ENCODE measurements around the gene FRMD6. TPM values are rescaled to one million over a fixed set of nuclear protein-coding genes. Genes with fewer than 3 reads are reported as not detected.

Gene FRMD6
- total RNA-seq, 1 donor from 2014 or later, result 24.4 TPM

- no peaks in the 10 kb centered on the region for H3K9me3 ChIP-seq (ENCODE audit: low read depth)
- peaks cover 4% of the 10 kb centered on the region for H3K36me3 Mint-ChIP-seq
- H3K4me3 Mint-ChIP-seq, result no peak overlapping the region
- H3K4me2 ChIP-seq, result no peak overlapping the region
- H3K79me2 ChIP-seq (ENCODE audit: low read depth), result no peaks in the 10 kb centered on the region
- H3K9me3 Mint-ChIP-seq, result no peaks in the 10 kb centered on the region
- no peak overlapping the region for H2AFZ ChIP-seq (replicated peaks)
- peaks cover 19% of the 10 kb centered on the region for H3K4me1 Mint-ChIP-seq
- no peak overlapping the region for H3K9ac ChIP-seq
- H3K27me3 ChIP-seq, result no peaks in the 10 kb centered on the region
- no peak overlapping the region for H3K4me3 ChIP-seq
- H3K27ac Mint-ChIP-seq, result no peak overlapping the region
- H3K27me3 Mint-ChIP-seq (ENCODE audit: insufficient read depth, low read depth), result peaks cover 4% of the 10 kb centered on the region
- no peak for DNase-seq (ENCODE audit: low spot score)
- H3F3A ChIP-seq (ENCODE audit: low read depth), result peaks cover 3% of the 10 kb centered on the region
- no peaks in the 10 kb centered on the region for H3K36me3 ChIP-seq
- peaks cover 8% of the 10 kb centered on the region for H3K4me1 ChIP-seq
- TF ChIP-seq EZH2 (IDR thresholded peaks at IDR 0.05) (no peak), EZH2phosphoT487 (IDR thresholded peaks at IDR 0.05) (no peak), CTCF (IDR thresholded peaks at IDR 0.05) (no peak)
- H3K27ac ChIP-seq, result no peak overlapping the region
- no peaks in the 10 kb centered on the region for H4K20me1 ChIP-seq (ENCODE audit: low read depth)
These were observed 30.7 kb downstream of the FRMD6 start for GRCh38 chr14:51682411-51682810.

- H3K27ac Mint-ChIP-seq, result no peak overlapping the region
- H3K4me1 Mint-ChIP-seq, result peaks cover 7% of the 10 kb centered on the region
- H4K20me1 ChIP-seq (ENCODE audit: low read depth), result no peaks in the 10 kb centered on the region
- no peak overlapping the region for H2AFZ ChIP-seq (replicated peaks)
- H3K4me1 ChIP-seq, result peaks cover 7% of the 10 kb centered on the region
- TF ChIP-seq CTCF (IDR thresholded peaks at IDR 0.05), result no peak
- no peak for TF ChIP-seq EZH2 (IDR thresholded peaks at IDR 0.05)
- TF ChIP-seq EZH2phosphoT487 (IDR thresholded peaks at IDR 0.05), result no peak
- no peaks in the 10 kb centered on the region for H3K36me3 ChIP-seq
- H3K36me3 Mint-ChIP-seq, result peaks cover 4% of the 10 kb centered on the region
- peaks cover 6% of the 10 kb centered on the region for H3K27me3 Mint-ChIP-seq (ENCODE audit: insufficient read depth, low read depth)
- H3K4me2 ChIP-seq, result no peak overlapping the region
- DNase-seq (ENCODE audit: low spot score), result no peak
- no peaks in the 10 kb centered on the region for H3K9me3 ChIP-seq (ENCODE audit: low read depth)
- H3K27me3 ChIP-seq, result no peaks in the 10 kb centered on the region
- H3K9me3 Mint-ChIP-seq, result no peaks in the 10 kb centered on the region
- no peak overlapping the region for H3K9ac ChIP-seq
- no peak overlapping the region for H3K27ac ChIP-seq
- no peak overlapping the region for H3K4me3 ChIP-seq
- peaks cover 3% of the 10 kb centered on the region for H3F3A ChIP-seq (ENCODE audit: low read depth)
- no peak overlapping the region for H3K4me3 Mint-ChIP-seq
- no peaks in the 10 kb centered on the region for H3K79me2 ChIP-seq (ENCODE audit: low read depth)
These were observed 33.0 kb downstream of the FRMD6 start for GRCh38 chr14:51684760-51685159.

- no peaks in the 10 kb centered on the region for H4K20me1 ChIP-seq (ENCODE audit: low read depth)
- no peak for TF ChIP-seq CTCF (IDR thresholded peaks at IDR 0.05)
- TF ChIP-seq EZH2phosphoT487 (IDR thresholded peaks at IDR 0.05), result no peak
- no peak for TF ChIP-seq EZH2 (IDR thresholded peaks at IDR 0.05)
- Mint-ChIP-seq H3K4me3 (no peak overlapping the region), H3K9me3 (no peaks in the 10 kb centered on the region), H3K27me3 (ENCODE audit: insufficient read depth, low read depth) (peaks cover 2% of the 10 kb centered on the region), H3K4me1 (no peaks in the 10 kb centered on the region), H3K36me3 (peaks cover 3% of the 10 kb centered on the region), H3K27ac (no peak overlapping the region)
- DNase-seq (ENCODE audit: low spot score), result no peak
- no peaks in the 10 kb centered on the region for H3K79me2 ChIP-seq (ENCODE audit: low read depth)
- no peaks in the 10 kb centered on the region for H3K9me3 ChIP-seq (ENCODE audit: low read depth)
- no peak overlapping the region for H3K4me2 ChIP-seq
- no peak overlapping the region for H3K9ac ChIP-seq
- H2AFZ ChIP-seq (replicated peaks), result no peak overlapping the region
- no peaks in the 10 kb centered on the region for H3K4me1 ChIP-seq
- no peaks in the 10 kb centered on the region for H3K36me3 ChIP-seq
- no peaks in the 10 kb centered on the region for H3F3A ChIP-seq (ENCODE audit: low read depth)
- H3K4me3 ChIP-seq, result no peak overlapping the region
- H3K27ac ChIP-seq, result no peak overlapping the region
- H3K27me3 ChIP-seq, result no peaks in the 10 kb centered on the region
These were observed 39.5 kb downstream of the FRMD6 start for GRCh38 chr14:51691176-51691575.

Measured in neural progenitor cell (in vitro differentiated cells).